Osteoblast (primary cell): ENCODE measurements around the gene TGM2. TPM values are rescaled to one million over a fixed set of nuclear protein-coding genes. Genes with fewer than 3 reads are reported as not detected.
A peak's percentile ranks its signal among the peaks of the same experiment; 100 is the strongest.

Source experiments
- DNase-seq: peaks from one replicate; pipeline ENCODE4 v3.0.0; 2011; ENCODE audit warnings: low spot score, mixed read lengths; ENCODE audit not compliant: insufficient read length; ENCODE audit errors: missing footprints
- H2AFZ ChIP-seq: 2 replicates; pipeline ENCODE4 v1.6.0; 2011; ENCODE audit warnings: mild to moderate bottlenecking, low read length
- H3K27ac ChIP-seq: 2 replicates; pipeline ENCODE4 v1.5.1; 2011; ENCODE audit warnings: mild to moderate bottlenecking, low read depth, low read length, moderate library complexity
- H3K27me3 ChIP-seq: 2 replicates; pipeline ENCODE4 v1.6.0; 2012; ENCODE audit warnings: mild to moderate bottlenecking, control low read depth, inconsistent platforms, low read length, moderate library complexity; ENCODE audit not compliant: insufficient read depth
- H3K36me3 ChIP-seq: 2 replicates; pipeline ENCODE4 v1.5.1; 2011; ENCODE audit warnings: mild to moderate bottlenecking, low read length, control low read depth, moderate library complexity; ENCODE audit not compliant: insufficient read depth
- H3K4me1 ChIP-seq: 2 replicates; pipeline ENCODE4 v1.5.1; 2011; ENCODE audit warnings: mild to moderate bottlenecking, low read length, control low read depth, moderate library complexity; ENCODE audit not compliant: insufficient read depth
- H3K4me2 ChIP-seq: 2 replicates; pipeline ENCODE4 v1.6.0; 2011; ENCODE audit warnings: mild to moderate bottlenecking, low read length; ENCODE audit not compliant: insufficient read depth
- H3K4me3 ChIP-seq: fragments of 200-600 bp; sonication (generic); 3 replicates; pipeline ENCODE4 v1.5.1; 2012; ENCODE audit warnings: mild to moderate bottlenecking, low read length, inconsistent platforms; ENCODE audit not compliant: insufficient read depth
- H3K79me2 ChIP-seq: 2 replicates; pipeline ENCODE4 v1.6.0; 2012; ENCODE audit warnings: mild to moderate bottlenecking, low read length, control low read depth, inconsistent platforms; ENCODE audit not compliant: insufficient read depth
- H3K9me3 ChIP-seq: 2 replicates; pipeline ENCODE4 v1.5.1; 2011; ENCODE audit warnings: low read depth, low read length, control low read depth
- H4K20me1 ChIP-seq: 2 replicates; pipeline ENCODE4 v1.6.0; 2012; ENCODE audit warnings: mild to moderate bottlenecking, low read length, control low read depth; ENCODE audit not compliant: insufficient read depth
- CTCF ChIP-seq: IDR thresholded peaks from 2 replicates; pipeline ENCODE4 v1.5.1; 2011; ENCODE audit warnings: mild to moderate bottlenecking, low read depth, low read length, moderate library complexity; ENCODE audit errors: extremely low read depth
- total RNA-seq: library from RNA; depleted of rRNA; stranded (reverse); fragments of >200 nt; gene quantifications from 2 replicates; pipeline ENCODE4 v1.2.3, GENCODE V29; 2012

Gene TGM2
- total RNA-seq, 1 donor = 78.2 TPM

GRCh38 chr20:38170826-38171674 lies 6.0 kb upstream of the TGM2 start:
- H3K4me1 ChIP-seq = peaks cover 66% of the 10 kb centered on the region
- H2AFZ ChIP-seq = peak overlapping the region; percentile 39
- H3K9me3 ChIP-seq = no peaks in the 10 kb centered on the region
- H3K4me2 ChIP-seq = peak overlapping the region; percentile 21
- no peak for DNase-seq
- no peak overlapping the region for H3K4me3 ChIP-seq
- H3K79me2 ChIP-seq = no peaks in the 10 kb centered on the region
- no peaks in the 10 kb centered on the region for H3K27me3 ChIP-seq
- H3K27ac ChIP-seq = peak overlapping the region; percentile 82
- H4K20me1 ChIP-seq = no peaks in the 10 kb centered on the region
- TF ChIP-seq CTCF = no peak
- no peaks in the 10 kb centered on the region for H3K36me3 ChIP-seq

DNA sequence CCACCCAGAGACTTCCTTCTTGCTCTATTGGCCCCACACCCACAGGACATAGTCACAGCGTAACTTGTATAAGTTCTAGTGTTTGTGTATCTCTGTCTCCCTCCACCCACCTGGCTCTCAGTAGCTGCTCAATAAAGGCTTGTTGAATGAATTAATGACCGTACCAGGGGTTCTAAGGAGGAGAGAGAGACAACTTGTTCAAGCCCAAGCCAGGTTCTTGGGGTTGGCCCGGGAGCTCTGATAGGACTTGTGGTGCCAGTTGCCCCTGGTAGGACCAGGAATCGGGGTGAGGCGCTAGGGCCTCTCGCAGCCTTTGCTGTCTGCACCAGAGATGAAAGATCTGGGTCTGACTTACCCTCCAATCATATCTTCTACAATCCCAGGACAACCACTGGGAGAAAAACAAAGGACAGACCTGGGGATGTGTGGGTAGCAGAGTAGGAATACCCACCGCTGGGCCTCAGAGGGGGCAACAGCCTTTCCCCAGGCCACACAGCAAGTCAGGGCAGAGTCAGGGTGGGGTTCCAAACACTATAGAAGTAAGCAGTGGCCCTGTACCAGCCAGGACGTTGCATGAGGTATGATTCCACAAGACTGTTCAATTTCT lies 5.3 kb upstream of the TGM2 start:
- H3K27ac ChIP-seq = peak overlapping the region; percentile 82
- no peaks in the 10 kb centered on the region for H3K9me3 ChIP-seq
- TF ChIP-seq CTCF = no peak
- H3K4me2 ChIP-seq = no peak overlapping the region
- no peaks in the 10 kb centered on the region for H3K36me3 ChIP-seq
- H3K4me1 ChIP-seq = peaks cover 72% of the 10 kb centered on the region
- no peaks in the 10 kb centered on the region for H4K20me1 ChIP-seq
- H3K79me2 ChIP-seq = peaks cover 4% of the 10 kb centered on the region
- no peaks in the 10 kb centered on the region for H3K27me3 ChIP-seq
- H2AFZ ChIP-seq = no peak overlapping the region
- no peak overlapping the region for H3K4me3 ChIP-seq
- no peak for DNase-seq

GRCh38 chr20:38169636-38170193 lies 4.6 kb upstream of the TGM2 start:
- H4K20me1 ChIP-seq = no peaks in the 10 kb centered on the region
- H3K9me3 ChIP-seq = no peaks in the 10 kb centered on the region
- no peak for TF ChIP-seq CTCF
- H3K36me3 ChIP-seq = no peaks in the 10 kb centered on the region
- no peak for DNase-seq
- no peak overlapping the region for H3K4me2 ChIP-seq
- H3K4me1 ChIP-seq = peaks cover 77% of the 10 kb centered on the region
- peak overlapping the region; percentile 82 for H3K27ac ChIP-seq
- H2AFZ ChIP-seq = no peak overlapping the region
- H3K4me3 ChIP-seq = no peak overlapping the region
- H3K79me2 ChIP-seq = peaks cover 8% of the 10 kb centered on the region
- H3K27me3 ChIP-seq = no peaks in the 10 kb centered on the region
